SK-N-SH (cell line): ENCODE results near the gene TTC21A. TPM values are rescaled to one million over a fixed set of nuclear protein-coding genes. Genes with fewer than 3 reads are reported as not detected.
A peak's percentile ranks its signal among the peaks of the same experiment; 100 is the strongest.

Experiments used
- CTCF ChIA-PET: fragments of 300-600, 350-600 bp; formaldehyde crosslinking; extraction: SDS; loops from one replicate; lab custom pipeline; 2021; lab: Yijun Ruan, JAX
- POLR2A ChIA-PET: fragments of 350-600 bp; sonication (Branson Sonifier 250); formaldehyde crosslinking; extraction: SDS; loops from one replicate; lab custom pipeline; 2020; ENCODE audit warnings: antibody characterized with exemption, inconsistent platforms; lab: Yijun Ruan, JAX
- DNase-seq: peaks from one replicate; pipeline ENCODE4 v3.0.0; 2012
- H2AFZ ChIP-seq: fragments of 200-600 bp; sonication (generic); 2 replicates; pipeline ENCODE4 v1.8.1; 2016; ENCODE audit warnings: antibody characterized with exemption, mild to moderate bottlenecking, low read depth
- H3F3A ChIP-seq: fragments of 200-600 bp; sonication (generic); replicated peaks from 2 replicates; pipeline ENCODE3; 2016; ENCODE audit warnings: antibody characterized with exemption, mild to moderate bottlenecking; ENCODE audit not compliant: insufficient read depth
- H3K27ac ChIP-seq, 2 experiments: fragments of 200-500 bp in 1 of 2; fragments of 200-600 bp in 1 of 2; sonication (Bioruptor generic) in 1 of 2; sonication (generic), shearing (Covaris generic) in 1 of 2; 2 replicates each; pipeline versions ENCODE4 v1.5.1 to v1.6.1; 2014 to 2016; ENCODE audit warnings: low read depth in 2 of 2, inconsistent platforms in 1 of 2, low read length in 1 of 2, mild to moderate bottlenecking in 1 of 2, mixed read lengths in 1 of 2
- H3K27me3 ChIP-seq: fragments of 200-600 bp; sonication (generic), shearing (Covaris generic); 2 replicates; pipeline ENCODE4 v1.6.1; 2016; ENCODE audit warnings: mixed run types; ENCODE audit not compliant: insufficient read depth
- H3K36me3 ChIP-seq, 2 experiments: fragments of 200-500 bp in 1 of 2; fragments of 200-600 bp in 1 of 2; sonication (Bioruptor generic) in 1 of 2; sonication (generic) in 1 of 2; replicated peaks in 1 of 2; 2 replicates each; pipeline versions ENCODE3 to v1.5.1; 2014 to 2016; ENCODE audit warnings: low read length in 1 of 2, mild to moderate bottlenecking in 1 of 2; ENCODE audit not compliant: insufficient read depth in 2 of 2, control insufficient read depth in 1 of 2
- H3K4me1 ChIP-seq, 2 experiments: fragments of 200-500 bp in 1 of 2; fragments of 200-600 bp in 1 of 2; sonication (Bioruptor generic) in 1 of 2; sonication (generic), shearing (Covaris generic) in 1 of 2; 2 replicates each; pipeline versions ENCODE4 v1.5.1 to v1.6.1; 2014 to 2016; ENCODE audit warnings: low read depth in 1 of 2, low read length in 1 of 2, mixed run types in 1 of 2; ENCODE audit not compliant: insufficient read depth in 2 of 2, control insufficient read depth in 1 of 2
- H3K4me2 ChIP-seq: fragments of 200-600 bp; sonication (generic), shearing (Covaris generic); 2 replicates; pipeline ENCODE4 v1.6.1; 2017; ENCODE audit warnings: mixed run types
- H3K4me3 ChIP-seq, 2 experiments: fragments of 200-500 bp in 1 of 2; fragments of 200-600 bp in 1 of 2; sonication (Bioruptor generic) in 1 of 2; sonication (generic), shearing (Covaris generic) in 1 of 2; 2 replicates each; pipeline versions ENCODE4 v1.5.1 to v1.8.1; 2014 to 2016; ENCODE audit warnings: low read depth in 2 of 2, inconsistent platforms in 1 of 2, low read length in 1 of 2, mild to moderate bottlenecking in 1 of 2, mixed read lengths in 1 of 2, moderate library complexity in 1 of 2
- H3K79me2 ChIP-seq: fragments of 200-600 bp; sonication (generic); 2 replicates; pipeline ENCODE4 v1.8.1; 2017; ENCODE audit warnings: mild to moderate bottlenecking; ENCODE audit not compliant: insufficient read depth
- H3K9ac ChIP-seq: fragments of 200-600 bp; sonication (generic); 2 replicates; pipeline ENCODE4 v1.6.1; 2017; ENCODE audit warnings: mixed run types
- H3K9me2 ChIP-seq: fragments of 200-600 bp; sonication (generic); 2 replicates; pipeline ENCODE4 v1.6.1; 2017; ENCODE audit warnings: mixed run types
- H3K9me3 ChIP-seq: fragments of 200-600 bp; sonication (generic); 2 replicates; pipeline ENCODE4 v1.6.1; 2017; ENCODE audit warnings: mixed run types, mild to moderate bottlenecking, moderate library complexity
- H4K20me1 ChIP-seq: fragments of 200-600 bp; sonication (generic); 2 replicates; pipeline ENCODE4 v1.6.1; 2017; ENCODE audit warnings: mild to moderate bottlenecking, mixed run types; ENCODE audit not compliant: insufficient read depth
- EP300 ChIP-seq, 2 experiments: IDR thresholded peaks; 2 replicates each; pipeline versions ENCODE4 v1.4.0 to v1.6.1; 2012; ENCODE audit warnings: borderline replicate concordance in 1 of 2, low read depth in 1 of 2, low read length in 1 of 2
- EZH2phosphoT487 ChIP-seq: fragments of 200-600 bp; sonication (generic); IDR thresholded peaks from 2 replicates; pipeline ENCODE4 v1.6.1; 2017; ENCODE audit warnings: low read depth, mixed run types, mild to moderate bottlenecking, antibody characterized with exemption, moderate library complexity, borderline replicate concordance
- FOXJ3 ChIP-seq: sonication (generic); formaldehyde crosslinking; IDR thresholded peaks from 2 replicates; pipeline ENCODE4 v1.5.1; 2020; ENCODE audit warnings: mild to moderate bottlenecking, missing genetic modification reagents
- FOXM1 ChIP-seq: IDR thresholded peaks from 2 replicates; pipeline ENCODE4 v1.4.0; 2012; ENCODE audit warnings: low read depth, mild to moderate bottlenecking
- NRF1 ChIP-seq: IDR thresholded peaks from 2 replicates; pipeline ENCODE4 v1.6.1; 2012; ENCODE audit warnings: low read depth, mild to moderate bottlenecking, low read length
- POLR2AphosphoS5 ChIP-seq: IDR thresholded peaks from 2 replicates; pipeline ENCODE4 v1.6.1; 2012; ENCODE audit warnings: low read depth, low read length
- RCOR1 ChIP-seq: fragments of 150-350 bp; IDR thresholded peaks from 2 replicates; pipeline ENCODE4 v1.6.1; 2017; ENCODE audit warnings: antibody characterized with exemption, low read length
- RFX5 ChIP-seq: IDR thresholded peaks from 2 replicates; pipeline ENCODE4 v1.6.1; 2012; ENCODE audit warnings: mild to moderate bottlenecking, improper control_type of control experiment, low read length
- RXRA ChIP-seq: IDR thresholded peaks from 2 replicates; pipeline ENCODE4 v1.4.0; 2012; ENCODE audit warnings: low read depth, mild to moderate bottlenecking, borderline replicate concordance
- SIN3A ChIP-seq: IDR thresholded peaks from 2 replicates; pipeline ENCODE4 v1.6.1; 2012; ENCODE audit warnings: low read depth, mild to moderate bottlenecking, low read length, moderate library complexity, borderline replicate concordance
- SMC3 ChIP-seq: IDR thresholded peaks from 2 replicates; pipeline ENCODE4 v1.6.1; 2012; ENCODE audit warnings: low read depth, low read length, improper control_type of control experiment
- YY1 ChIP-seq: IDR thresholded peaks from 2 replicates; pipeline ENCODE4 v1.4.0; 2012; ENCODE audit warnings: low read depth, mild to moderate bottlenecking
- WGBS: methylation state at CpG from one replicate; pipeline ENCODE4 v1.1.6; 2017; ENCODE audit warnings: low lambda C conversion rate; 5-methylcytosine and 5-hydroxymethylcytosine counted together
- polyA plus RNA-seq, 3 experiments: library from polyadenylated mRNA; depleted of rRNA; stranded (reverse); fragments of >200 nt; gene quantifications; 2 replicates each; pipeline ENCODE4 v1.2.3, GENCODE V29; 2012
- TF ChIP-seq, protein P1 (sequence below): fragments of 200-600 bp; sonication (generic); IDR thresholded peaks from 2 replicates; pipeline ENCODE4 v1.6.1; 2017; ENCODE audit warnings: antibody characterized with exemption, mild to moderate bottlenecking, moderate library complexity
- TF ChIP-seq, protein P2 (sequence below): IDR thresholded peaks from 2 replicates; pipeline ENCODE4 v1.4.0; 2012; ENCODE audit warnings: low read depth, borderline replicate concordance
- TF ChIP-seq, protein P3 (sequence below): IDR thresholded peaks from 2 replicates; pipeline ENCODE4 v1.6.1; 2012; ENCODE audit warnings: mild to moderate bottlenecking, low read depth, low read length, moderate library complexity

Gene TTC21A
- polyA plus RNA-seq, 1 of the 3 experiments (the other 2 are of a cell fraction), result 3.9 TPM

DNA sequence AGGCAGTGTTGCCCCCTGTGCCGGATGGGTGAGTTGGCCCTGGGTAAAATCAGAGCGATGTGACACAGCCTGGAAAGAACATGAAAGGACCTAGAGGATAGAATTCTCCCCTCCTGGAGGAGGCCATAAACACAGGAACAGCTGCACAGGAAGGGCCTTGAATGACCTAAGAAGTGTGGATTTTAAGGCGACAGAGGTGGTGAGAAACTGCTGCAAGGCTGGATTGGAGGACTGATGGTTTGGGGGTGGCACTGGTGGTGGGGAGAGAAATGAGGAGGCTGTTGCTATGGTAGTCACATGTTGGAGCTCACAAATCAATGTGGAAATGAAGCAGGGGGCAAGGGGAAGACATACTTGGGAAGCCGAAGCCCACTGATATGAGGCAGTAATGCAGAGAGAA is 71.1 kb downstream of the TTC21A start:
- Histone ChIP-seq H3K9me2 (no peaks in the 10 kb centered on the region), H3K27ac (peak overlapping the region; percentile 79 to 86; a peak in 3 of 4 replicates), H2AFZ (peak overlapping the region; percentile 90; the same call in 1 of the 2 replicates)

More for the DNA sequence above, 71.1 kb downstream of the TTC21A start:
- H4K20me1 ChIP-seq, result no peaks in the 10 kb centered on the region
- H3K9me3 ChIP-seq, result no peaks in the 10 kb centered on the region
- peak overlapping the region; percentile 49 to 61; a peak in 3 of 4 replicates for H3K4me3 ChIP-seq
- no peaks in the 10 kb centered on the region for H3K36me3 ChIP-seq
- TF ChIP-seq YY1 (no peak), RCOR1 (no peak), RFX5 (no peak), FOXM1 (no peak), POLR2AphosphoS5 (no peak), RXRA (no peak), SMC3 (no peak), EP300 (IDR thresholded peaks at IDR 0.05; ENCODE audit: borderline replicate concordance in 1 of 2, low read depth in 1 of 2, low read length in 1 of 2) (no peak), NRF1 (no peak), EZH2phosphoT487 (no peak), FOXJ3 (CRISPR knock-in tag) (no peak), SIN3A (no peak)
- TF ChIP-seq, protein P1, sequence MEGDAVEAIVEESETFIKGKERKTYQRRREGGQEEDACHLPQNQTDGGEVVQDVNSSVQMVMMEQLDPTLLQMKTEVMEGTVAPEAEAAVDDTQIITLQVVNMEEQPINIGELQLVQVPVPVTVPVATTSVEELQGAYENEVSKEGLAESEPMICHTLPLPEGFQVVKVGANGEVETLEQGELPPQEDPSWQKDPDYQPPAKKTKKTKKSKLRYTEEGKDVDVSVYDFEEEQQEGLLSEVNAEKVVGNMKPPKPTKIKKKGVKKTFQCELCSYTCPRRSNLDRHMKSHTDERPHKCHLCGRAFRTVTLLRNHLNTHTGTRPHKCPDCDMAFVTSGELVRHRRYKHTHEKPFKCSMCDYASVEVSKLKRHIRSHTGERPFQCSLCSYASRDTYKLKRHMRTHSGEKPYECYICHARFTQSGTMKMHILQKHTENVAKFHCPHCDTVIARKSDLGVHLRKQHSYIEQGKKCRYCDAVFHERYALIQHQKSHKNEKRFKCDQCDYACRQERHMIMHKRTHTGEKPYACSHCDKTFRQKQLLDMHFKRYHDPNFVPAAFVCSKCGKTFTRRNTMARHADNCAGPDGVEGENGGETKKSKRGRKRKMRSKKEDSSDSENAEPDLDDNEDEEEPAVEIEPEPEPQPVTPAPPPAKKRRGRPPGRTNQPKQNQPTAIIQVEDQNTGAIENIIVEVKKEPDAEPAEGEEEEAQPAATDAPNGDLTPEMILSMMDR, result no peak
- TF ChIP-seq, protein P2, sequence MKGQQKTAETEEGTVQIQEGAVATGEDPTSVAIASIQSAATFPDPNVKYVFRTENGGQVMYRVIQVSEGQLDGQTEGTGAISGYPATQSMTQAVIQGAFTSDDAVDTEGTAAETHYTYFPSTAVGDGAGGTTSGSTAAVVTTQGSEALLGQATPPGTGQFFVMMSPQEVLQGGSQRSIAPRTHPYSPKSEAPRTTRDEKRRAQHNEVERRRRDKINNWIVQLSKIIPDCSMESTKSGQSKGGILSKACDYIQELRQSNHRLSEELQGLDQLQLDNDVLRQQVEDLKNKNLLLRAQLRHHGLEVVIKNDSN, result no peak
- TF ChIP-seq, protein P3, sequence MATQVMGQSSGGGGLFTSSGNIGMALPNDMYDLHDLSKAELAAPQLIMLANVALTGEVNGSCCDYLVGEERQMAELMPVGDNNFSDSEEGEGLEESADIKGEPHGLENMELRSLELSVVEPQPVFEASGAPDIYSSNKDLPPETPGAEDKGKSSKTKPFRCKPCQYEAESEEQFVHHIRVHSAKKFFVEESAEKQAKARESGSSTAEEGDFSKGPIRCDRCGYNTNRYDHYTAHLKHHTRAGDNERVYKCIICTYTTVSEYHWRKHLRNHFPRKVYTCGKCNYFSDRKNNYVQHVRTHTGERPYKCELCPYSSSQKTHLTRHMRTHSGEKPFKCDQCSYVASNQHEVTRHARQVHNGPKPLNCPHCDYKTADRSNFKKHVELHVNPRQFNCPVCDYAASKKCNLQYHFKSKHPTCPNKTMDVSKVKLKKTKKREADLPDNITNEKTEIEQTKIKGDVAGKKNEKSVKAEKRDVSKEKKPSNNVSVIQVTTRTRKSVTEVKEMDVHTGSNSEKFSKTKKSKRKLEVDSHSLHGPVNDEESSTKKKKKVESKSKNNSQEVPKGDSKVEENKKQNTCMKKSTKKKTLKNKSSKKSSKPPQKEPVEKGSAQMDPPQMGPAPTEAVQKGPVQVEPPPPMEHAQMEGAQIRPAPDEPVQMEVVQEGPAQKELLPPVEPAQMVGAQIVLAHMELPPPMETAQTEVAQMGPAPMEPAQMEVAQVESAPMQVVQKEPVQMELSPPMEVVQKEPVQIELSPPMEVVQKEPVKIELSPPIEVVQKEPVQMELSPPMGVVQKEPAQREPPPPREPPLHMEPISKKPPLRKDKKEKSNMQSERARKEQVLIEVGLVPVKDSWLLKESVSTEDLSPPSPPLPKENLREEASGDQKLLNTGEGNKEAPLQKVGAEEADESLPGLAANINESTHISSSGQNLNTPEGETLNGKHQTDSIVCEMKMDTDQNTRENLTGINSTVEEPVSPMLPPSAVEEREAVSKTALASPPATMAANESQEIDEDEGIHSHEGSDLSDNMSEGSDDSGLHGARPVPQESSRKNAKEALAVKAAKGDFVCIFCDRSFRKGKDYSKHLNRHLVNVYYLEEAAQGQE, result no peak
- H3K4me2 ChIP-seq, result peak overlapping the region; percentile 83
- no peaks in the 10 kb centered on the region for H3K79me2 ChIP-seq
- peak overlapping the region; percentile 64; the same call in 1 of the 2 replicates for H3K9ac ChIP-seq
- no peak for DNase-seq
- peaks cover 7 to 25% of the 10 kb centered on the region in 2 experiments; a peak in 3 of 4 replicates for H3K4me1 ChIP-seq
- WGBS, result 91% methylated on average over 4 of the region's 4 CpGs
- POLR2A ChIA-PET, result interaction anchor here (1.2 kb wide), 1 partner anchor 29 kb away, joined by 3 read pairs; no protein-coding TSS in a partner anchor
- CTCF ChIA-PET, result interaction anchor here (0.6 to 5.1 kb wide), 5 partner anchors 10 to 141 kb away, joined by 3 to 29 read pairs (median 6); no protein-coding TSS in a partner anchor
- peaks cover 10% of the 10 kb centered on the region for H3F3A ChIP-seq
- no peaks in the 10 kb centered on the region for H3K27me3 ChIP-seq
